Naive B cell (primary cell): Measurements from ENCODE around the gene PTPRB. TPM values are rescaled to one million over a fixed set of nuclear protein-coding genes. Genes with fewer than 3 reads are reported as not detected.
A peak's percentile ranks its signal among the peaks of the same experiment; 100 is the strongest.

Experiments
- ATAC-seq, 2 donors: fragments of 150-1000 bp; cut with Tn5 transposase; 2 replicates each; pipeline ENCODE4 v1.10.0; 2021; ENCODE audit warnings: low read depth in 2 of 2, mild to moderate bottlenecking in 2 of 2, moderate library complexity in 2 of 2
- DNase-seq: peaks from one replicate; pipeline ENCODE4 v3.0.0; 2022
- H3K27ac Mint-ChIP-seq, 6 donors: one replicate each; pipeline ENCODE4 v1.8.0; 2020 to 2022; ENCODE audit warnings: mild to moderate bottlenecking in 6 of 6, mixed read lengths in 6 of 6, moderate library complexity in 5 of 6, inconsistent platforms in 2 of 6
- H3K27me3 Mint-ChIP-seq, 3 donors: one replicate each; pipeline ENCODE4 v1.8.0; 2021 to 2022; ENCODE audit warnings: mixed read lengths in 3 of 3, mild to moderate bottlenecking in 1 of 3
- H3K36me3 Mint-ChIP-seq, 2 donors: one replicate each; pipeline ENCODE4 v1.8.0; 2020 to 2022; ENCODE audit warnings: mixed read lengths in 2 of 2, inconsistent platforms in 1 of 2, mild to moderate bottlenecking in 1 of 2
- H3K4me1 Mint-ChIP-seq, 3 donors: one replicate each; pipeline ENCODE4 v1.8.0; 2020 to 2022; ENCODE audit warnings: mixed read lengths in 3 of 3, inconsistent platforms in 1 of 3, mild to moderate bottlenecking in 1 of 3, moderate library complexity in 1 of 3
- H3K4me3 Mint-ChIP-seq, 8 donors: one replicate each; pipeline ENCODE4 v1.8.0; 2020 to 2022; ENCODE audit warnings: mild to moderate bottlenecking in 8 of 8, mixed read lengths in 8 of 8, moderate library complexity in 8 of 8, inconsistent platforms in 2 of 8
- H3K9me3 Mint-ChIP-seq, 7 donors: one replicate each; pipeline ENCODE4 v1.8.0; 2020 to 2022; ENCODE audit warnings: mixed read lengths in 7 of 7, mild to moderate bottlenecking in 5 of 7, inconsistent platforms in 2 of 7, moderate library complexity in 1 of 7
- polyA plus RNA-seq, 6 donors: library from polyadenylated mRNA; unstranded; fragments of 300-500 nt; fragmentation: Illumina TruSeq; gene quantifications; one replicate each; pipeline ENCODE4 v1.2.3, GENCODE V29; 2021; ENCODE audit warnings: low read depth in 6 of 6

The PTPRB gene
- polyA plus RNA-seq: under 1 TPM in 1 of 6 donors, not detected in 5; 0.04 TPM

GRCh38 chr12:70637303-70638085 is at the start of gene PTPRB:
TSS of gene PTPRB (minus strand) at chr12:70637429. CDS start at chr12:70637395, 34 bp downstream.
- DNase-seq: no peak
- H3K27me3 Mint-ChIP-seq: peaks cover 6 to 22% (median 12%) of the 10 kb centered on the region in 3 donors
- peaks cover 0 to 2% (median 0%) of the 10 kb centered on the region in 7 donors for H3K9me3 Mint-ChIP-seq
- no peaks in the 10 kb centered on the region for H3K36me3 Mint-ChIP-seq
- H3K4me3 Mint-ChIP-seq: no peak within 1 kb of the TSS
- no peaks in the 10 kb centered on the region for H3K4me1 Mint-ChIP-seq
- no peak within 1 kb of the TSS for H3K27ac Mint-ChIP-seq
- ATAC-seq: no peak

- Mint-ChIP-seq H3K4me1 (no peaks in the 10 kb centered on the region), H3K9me3 (no peaks in the 10 kb centered on the region), H3K4me3 (no peak overlapping the region), H3K36me3 (no peaks in the 10 kb centered on the region), H3K27me3 (peaks cover 0 to 10% (median 5%) of the 10 kb centered on the region in 3 donors), H3K27ac (no peak overlapping the region)
- ATAC-seq (no peak), DNase-seq (no peak)
Observed at GRCh38 chr12:70686907-70687306, 49.7 kb upstream of the PTPRB start.

GRCh38 chr12:70686299-70686698 is 49.1 kb upstream of the PTPRB start:
- ATAC-seq (no peak), DNase-seq (no peak)
- no peaks in the 10 kb centered on the region for H3K36me3 Mint-ChIP-seq

GRCh38 chr12:70683976-70684375 is 46.7 kb upstream of the PTPRB start:
- Mint-ChIP-seq H3K27me3 (peaks cover 11 to 14% (median 12%) of the 10 kb centered on the region in 3 donors), H3K27ac (peak overlapping the region in 1 of 6 donors; percentile 40), H3K4me3 (no peak overlapping the region), H3K9me3 (peaks cover 0 to 2% (median 0%) of the 10 kb centered on the region in 7 donors), H3K4me1 (no peaks in the 10 kb centered on the region), H3K36me3 (no peaks in the 10 kb centered on the region)
- DNase-seq (no peak), ATAC-seq (no peak)

More at GRCh38 chr12:70686299-70686698, 49.1 kb upstream of the PTPRB start:
- Mint-ChIP-seq H3K27me3 (peaks cover 2 to 14% (median 5%) of the 10 kb centered on the region in 3 donors), H3K4me1 (no peaks in the 10 kb centered on the region), H3K9me3 (no peaks in the 10 kb centered on the region), H3K4me3 (no peak overlapping the region), H3K27ac (no peak overlapping the region)

- Mint-ChIP-seq H3K27me3 (peaks cover 0 to 6% (median 5%) of the 10 kb centered on the region in 3 donors), H3K36me3 (no peaks in the 10 kb centered on the region), H3K4me1 (no peaks in the 10 kb centered on the region), H3K4me3 (no peak overlapping the region), H3K9me3 (peaks cover 0 to 14% (median 4%) of the 10 kb centered on the region in 7 donors), H3K27ac (no peak overlapping the region)
- DNase-seq (no peak), ATAC-seq (no peak)
Observed at GRCh38 chr12:70671698-70672097, 34.5 kb upstream of the PTPRB start.

GRCh38 chr12:70670948-70671347 is 33.7 kb upstream of the PTPRB start:
- no peak overlapping the region for H3K4me3 Mint-ChIP-seq
- no peak overlapping the region for H3K27ac Mint-ChIP-seq
- ATAC-seq (no peak), DNase-seq (no peak)
- H3K4me1 Mint-ChIP-seq: no peaks in the 10 kb centered on the region
- peaks cover 0 to 8% (median 4%) of the 10 kb centered on the region in 7 donors for H3K9me3 Mint-ChIP-seq
- H3K27me3 Mint-ChIP-seq: peaks cover 0 to 6% (median 5%) of the 10 kb centered on the region in 3 donors
- no peaks in the 10 kb centered on the region for H3K36me3 Mint-ChIP-seq

GRCh38 chr12:70667253-70667652 is 30.0 kb upstream of the PTPRB start:
- Mint-ChIP-seq H3K4me1 (no peaks in the 10 kb centered on the region), H3K27ac (no peak overlapping the region), H3K27me3 (peaks cover 3 to 5% (median 4%) of the 10 kb centered on the region in 3 donors), H3K36me3 (no peaks in the 10 kb centered on the region), H3K4me3 (no peak overlapping the region), H3K9me3 (no peaks in the 10 kb centered on the region)
- ATAC-seq (no peak), DNase-seq (no peak)

- no peak for ATAC-seq
Observed at GRCh38 chr12:70666364-70666763, 29.1 kb upstream of the PTPRB start.

GRCh38 chr12:70664465-70664881 is 27.2 kb upstream of the PTPRB start:
- ATAC-seq (no peak), DNase-seq (no peak)
- Mint-ChIP-seq H3K36me3 (no peaks in the 10 kb centered on the region), H3K27ac (no peak overlapping the region), H3K9me3 (peaks cover 0 to 4% (median 0%) of the 10 kb centered on the region in 7 donors), H3K4me1 (peaks cover 0 to 10% (median 0%) of the 10 kb centered on the region in 3 donors), H3K4me3 (no peak overlapping the region), H3K27me3 (peaks cover 0 to 10% (median 4%) of the 10 kb centered on the region in 3 donors)

More at GRCh38 chr12:70666364-70666763, 29.1 kb upstream of the PTPRB start:
- Mint-ChIP-seq H3K36me3 (no peaks in the 10 kb centered on the region), H3K4me3 (no peak overlapping the region), H3K27ac (no peak overlapping the region), H3K27me3 (peaks cover 0 to 10% (median 4%) of the 10 kb centered on the region in 3 donors), H3K4me1 (peaks cover 0 to 4% (median 0%) of the 10 kb centered on the region in 3 donors), H3K9me3 (peaks cover 0 to 4% (median 0%) of the 10 kb centered on the region in 7 donors)
- DNase-seq: no peak

- Mint-ChIP-seq H3K4me3 (no peak overlapping the region), H3K36me3 (no peaks in the 10 kb centered on the region), H3K4me1 (peaks cover 0 to 10% (median 0%) of the 10 kb centered on the region in 3 donors), H3K27me3 (peaks cover 0 to 11% (median 4%) of the 10 kb centered on the region in 3 donors), H3K27ac (no peak overlapping the region), H3K9me3 (peaks cover 0 to 4% (median 0%) of the 10 kb centered on the region in 7 donors)
- ATAC-seq: no peak
- no peak for DNase-seq
Observed at GRCh38 chr12:70663838-70664237, 26.6 kb upstream of the PTPRB start.

GRCh38 chr12:70661466-70662161 is 24.4 kb upstream of the PTPRB start:
- no peaks in the 10 kb centered on the region for H3K36me3 Mint-ChIP-seq
- H3K27ac Mint-ChIP-seq: no peak overlapping the region
- no peak for DNase-seq
- peaks cover 0 to 10% (median 0%) of the 10 kb centered on the region in 3 donors for H3K4me1 Mint-ChIP-seq
- H3K4me3 Mint-ChIP-seq: no peak overlapping the region
- H3K27me3 Mint-ChIP-seq: peaks cover 4 to 10% (median 7%) of the 10 kb centered on the region in 3 donors
- peaks cover 0 to 4% (median 0%) of the 10 kb centered on the region in 7 donors for H3K9me3 Mint-ChIP-seq
- ATAC-seq: no peak

GRCh38 chr12:70660620-70661219 is 23.5 kb upstream of the PTPRB start:
- no peak overlapping the region for H3K27ac Mint-ChIP-seq
- ATAC-seq: no peak
- H3K27me3 Mint-ChIP-seq: peaks cover 4 to 10% (median 7%) of the 10 kb centered on the region in 3 donors
- H3K4me3 Mint-ChIP-seq: peak overlapping the region in 1 of 8 donors; percentile 33
- no peaks in the 10 kb centered on the region for H3K36me3 Mint-ChIP-seq
- peaks cover 0 to 10% (median 0%) of the 10 kb centered on the region in 3 donors for H3K4me1 Mint-ChIP-seq
- H3K9me3 Mint-ChIP-seq: peaks cover 0 to 4% (median 0%) of the 10 kb centered on the region in 7 donors
- DNase-seq: no peak

- ATAC-seq: no peak
- Mint-ChIP-seq H3K36me3 (no peaks in the 10 kb centered on the region), H3K4me3 (no peak overlapping the region), H3K4me1 (peaks cover 0 to 10% (median 0%) of the 10 kb centered on the region in 3 donors), H3K27me3 (peaks cover 7 to 10% (median 7%) of the 10 kb centered on the region in 3 donors), H3K27ac (peak overlapping the region in 1 of 6 donors; percentile 14), H3K9me3 (peaks cover 0 to 4% (median 0%) of the 10 kb centered on the region in 7 donors)
- no peak for DNase-seq
Observed at GRCh38 chr12:70660002-70660604, 22.9 kb upstream of the PTPRB start.
